GM12878 (cell line): ENCODE measurements around the gene CHEK1. TPM values are rescaled to one million over a fixed set of nuclear protein-coding genes. Genes with fewer than 3 reads are reported as not detected.

ENCODE experiments used
- CEBPB ChIP-seq, 2 experiments: fragments of 150-350 bp in 1 of 2; IDR thresholded peaks; 2 replicates each; pipeline ENCODE4 v1.6.1; 2012 to 2014; ENCODE audit warnings: low read depth in 2 of 2, low read length in 2 of 2, borderline replicate concordance in 1 of 2, inconsistent platforms in 1 of 2
- CHD1 ChIP-seq: IDR thresholded peaks from 2 replicates; pipeline ENCODE4 v1.6.1; 2012; ENCODE audit warnings: low read depth, low read length, improper control_type of control experiment
- CREM ChIP-seq: IDR thresholded peaks from 2 replicates; pipeline ENCODE4 v1.6.1; 2014; ENCODE audit warnings: antibody characterized with exemption, low read depth
- EP300 ChIP-seq, 2 experiments: fragments of 150-350 bp in 1 of 2; IDR thresholded peaks; 2 replicates each; pipeline ENCODE4 v1.6.1; 2011 to 2012; ENCODE audit warnings: low read depth in 2 of 2, low read length in 2 of 2, borderline replicate concordance in 1 of 2, improper control_type of control experiment in 1 of 2, inconsistent platforms in 1 of 2; ENCODE audit not compliant: control insufficient read depth in 1 of 2
- EZH2 ChIP-seq: IDR thresholded peaks from 2 replicates; pipeline ENCODE4 v1.6.1; 2012; ENCODE audit warnings: low read depth, mild to moderate bottlenecking, control low read depth, inconsistent platforms, low read length, borderline replicate concordance; ENCODE audit not compliant: control insufficient read depth
- HCFC1 ChIP-seq: fragments of 150-350 bp; IDR thresholded peaks from 2 replicates; pipeline ENCODE4 v1.6.1; 2014; ENCODE audit warnings: low read length
- HDAC6 ChIP-seq: fragments of 200-600 bp; sonication (generic); IDR thresholded peaks from one replicate; pipeline ENCODE4 v1.8.0; 2017; ENCODE audit warnings: antibody characterized with exemption; ENCODE audit not compliant: unreplicated experiment
- IKZF1 ChIP-seq: fragments of 450-650 bp; conservative IDR thresholded peaks from 2 replicates; pipeline ENCODE4 v1.6.1; 2017; ENCODE audit warnings: antibody characterized with exemption, mild to moderate bottlenecking
- MLLT1 ChIP-seq: fragments of 450-650 bp; IDR thresholded peaks from 2 replicates; pipeline ENCODE4 v1.6.1; 2016; ENCODE audit warnings: mild to moderate bottlenecking
- MTA3 ChIP-seq: IDR thresholded peaks from 2 replicates; pipeline ENCODE4 v1.6.1; 2012; ENCODE audit warnings: low read length, inconsistent platforms, borderline replicate concordance
- NFYA ChIP-seq: IDR thresholded peaks from 2 replicates; pipeline ENCODE4 v1.6.1; 2011; ENCODE audit warnings: low read depth, mild to moderate bottlenecking, low read length, improper control_type of control experiment, borderline replicate concordance
- NKRF ChIP-seq: fragments of 450-650 bp; conservative IDR thresholded peaks from 2 replicates; pipeline ENCODE4 v1.6.1; 2017; ENCODE audit warnings: mild to moderate bottlenecking, moderate library complexity
- PAX5 ChIP-seq: IDR thresholded peaks from 2 replicates; pipeline ENCODE4 v1.6.1; 2011; ENCODE audit warnings: low read depth, low read length, borderline replicate concordance
- RAD51 ChIP-seq: fragments of 450-650 bp; IDR thresholded peaks from 2 replicates; pipeline ENCODE4 v1.6.1; 2016; ENCODE audit warnings: moderate library complexity, mild to moderate bottlenecking, inconsistent platforms
- RB1 ChIP-seq: fragments of 450-650 bp; formaldehyde crosslinking; IDR thresholded peaks from 2 replicates; pipeline ENCODE4 v1.6.1; 2017; ENCODE audit warnings: mild to moderate bottlenecking, borderline replicate concordance
- SMAD1 ChIP-seq: fragments of 450-650 bp; IDR thresholded peaks from 2 replicates; pipeline ENCODE4 v1.6.1; 2018; ENCODE audit warnings: mild to moderate bottlenecking, low read depth; ENCODE audit not compliant: partially characterized antibody
- SREBF1 ChIP-seq: IDR thresholded peaks from 2 replicates; pipeline ENCODE4 v1.6.1; 2012; ENCODE audit warnings: mild to moderate bottlenecking, low read length
- SRF ChIP-seq, 2 experiments: IDR thresholded peaks; 2 replicates each; pipeline ENCODE4 v1.6.1; 2011; ENCODE audit warnings: low read depth in 2 of 2, low read length in 2 of 2, mild to moderate bottlenecking in 1 of 2, moderate library complexity in 1 of 2
- SUPT20H ChIP-seq: IDR thresholded peaks from 2 replicates; pipeline ENCODE4 v1.6.1; 2011; ENCODE audit warnings: low read depth, mild to moderate bottlenecking, low read length, moderate library complexity, borderline replicate concordance; ENCODE audit not compliant: control insufficient read depth
- SUZ12 ChIP-seq: fragments of 200-600 bp; sonication (generic); IDR thresholded peaks from one replicate; pipeline ENCODE4 v1.6.1; 2018; ENCODE audit warnings: antibody characterized with exemption, mild to moderate bottlenecking; ENCODE audit not compliant: unreplicated experiment
- WRNIP1 ChIP-seq: IDR thresholded peaks from 2 replicates; pipeline ENCODE4 v1.6.1; 2011; ENCODE audit warnings: low read depth, low read length, improper control_type of control experiment, borderline replicate concordance
- YBX1 ChIP-seq: fragments of 450-650 bp; IDR thresholded peaks from 2 replicates; pipeline ENCODE4 v1.6.1; 2016; ENCODE audit warnings: antibody characterized with exemption
- ZNF207 ChIP-seq: fragments of 450-650 bp; IDR thresholded peaks from 2 replicates; pipeline ENCODE4 v1.6.1; 2014; ENCODE audit warnings: antibody characterized with exemption, mild to moderate bottlenecking, borderline replicate concordance
- ZNF384 ChIP-seq: IDR thresholded peaks from 2 replicates; pipeline ENCODE4 v1.6.1; 2012; ENCODE audit warnings: low read depth, mild to moderate bottlenecking, low read length, improper control_type of control experiment, borderline replicate concordance
- ZNF622 ChIP-seq: fragments of 450-650 bp; IDR thresholded peaks from 2 replicates; pipeline ENCODE4 v1.6.1; 2017; ENCODE audit warnings: mild to moderate bottlenecking, inconsistent platforms
- polyA plus RNA-seq, 11 experiments: library from polyadenylated mRNA; depleted of rRNA in 4 of 11; unstranded in 6 of 11; stranded (reverse) in 5 of 11; fragments of >200 nt; fragmentation: Nextera tagmentation in 4 of 11; fragmentation: Illumina TruSeq in 1 of 11; extraction: Ambion mirVana in 4 of 11; extraction: Trizol in 1 of 11; gene quantifications; 1 replicate in 1 of 11; 2 replicates in 10 of 11; pipeline versions ENCODE4 v1.2.1 to v1.2.3, GENCODE V29; 2011 to 2016; ENCODE audit warnings: inconsistent platforms in 2 of 11, missing spikeins in 2 of 11, low read depth in 1 of 11
- total RNA-seq, 4 experiments: library from RNA; depleted of rRNA in 3 of 4; stranded (reverse); fragments of >200 nt in 3 of 4; fragmentation: Illumina TruSeq in 1 of 4; extraction: Trizol in 1 of 4; gene quantifications; 2 replicates each; pipeline versions ENCODE4 v1.2.1 to v1.2.3, GENCODE V29; 2013 to 2021
- TF ChIP-seq, protein P1 (sequence below): fragments of 450-650 bp; IDR thresholded peaks from 2 replicates; pipeline ENCODE4 v1.6.1; 2018; ENCODE audit warnings: borderline replicate concordance, mild to moderate bottlenecking; ENCODE audit not compliant: partially characterized antibody

CHEK1 gene
- total and polyA plus RNA-seq, 10 of the 15 experiments (the other 5 are each of a cell fraction or from before 2014, with no cell fraction given), result 42.1 to 72.9 (median 65.6) TPM

DNA sequence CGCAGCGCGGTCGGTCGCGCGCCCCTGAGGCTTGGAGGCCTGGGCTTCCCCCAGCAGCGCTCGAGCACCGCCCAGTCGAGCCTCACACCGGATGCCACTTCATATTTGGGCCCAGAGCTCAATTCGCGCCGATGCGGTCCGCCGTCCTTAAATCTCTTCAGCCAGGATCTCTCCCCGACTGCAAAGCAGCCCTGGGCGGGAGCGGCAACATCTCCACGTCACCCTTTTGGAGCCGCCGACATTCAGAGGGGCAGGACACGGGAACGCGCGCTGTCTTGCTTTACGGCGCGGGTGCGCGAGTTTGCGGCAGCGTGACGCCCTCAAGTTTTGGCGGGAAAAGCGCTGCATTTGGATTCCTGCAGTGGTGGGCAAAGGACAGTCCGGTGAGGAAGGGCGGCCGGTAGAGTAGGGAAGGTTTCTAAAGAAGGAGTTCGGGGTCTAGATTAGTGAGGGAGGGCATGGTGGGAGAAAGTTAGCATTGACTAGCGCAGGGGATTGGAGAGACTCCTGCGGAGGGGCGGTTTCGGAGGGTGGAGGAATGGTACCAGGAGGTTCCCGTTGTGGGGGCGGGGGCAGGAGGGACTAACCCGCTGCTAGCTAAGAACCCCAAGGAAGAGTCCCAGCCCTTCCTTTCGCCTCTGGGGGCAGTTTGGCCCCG is 796 bp downstream of the CHEK1 start (continued):
- peak; percentile 68; the same call in 1 of the 2 replicates for TF ChIP-seq PAX5
- no peak for TF ChIP-seq EZH2
- no peak for TF ChIP-seq CHD1
- no peak for TF ChIP-seq SMAD1
- TF ChIP-seq RAD51, result no peak
- peak; percentile 80 for TF ChIP-seq HDAC6
- peak; percentile 90; the same call in 1 of the 2 replicates for TF ChIP-seq ZNF207
- TF ChIP-seq ZNF622, result no peak
- TF ChIP-seq ZNF384, result no peak
- TF ChIP-seq EP300 (IDR thresholded peaks at IDR 0.05; ENCODE audit: borderline replicate concordance in 1 of 2, control insufficient read depth in 1 of 2, low read depth in 2 of 2, low read length in 2 of 2), result no peak
- no peak for TF ChIP-seq SREBF1
- no peak for TF ChIP-seq SUPT20H
- TF ChIP-seq SUZ12, result no peak
- no peak for TF ChIP-seq CEBPB (IDR thresholded peaks at IDR 0.05; ENCODE audit: borderline replicate concordance in 1 of 2, low read depth in 2 of 2, low read length in 2 of 2)
- TF ChIP-seq RB1, result peak; percentile 100
- peak; percentile 97 for TF ChIP-seq NKRF
- no peak for TF ChIP-seq YBX1
- no peak for TF ChIP-seq NFYA
- no peak for TF ChIP-seq WRNIP1
- TF ChIP-seq SRF (IDR thresholded peaks at IDR 0.05; ENCODE audit: low read depth in 2 of 2, low read length in 2 of 2), result peak; percentile 88 to 92
- TF ChIP-seq HCFC1, result peak; percentile 50
- TF ChIP-seq IKZF1, result peak; percentile 67
- TF ChIP-seq CREM, result peak; percentile 92
- TF ChIP-seq MLLT1, result peak; percentile 68; the same call in 1 of the 2 replicates
- peak; percentile 54; the same call in 1 of the 2 replicates for TF ChIP-seq MTA3
- TF ChIP-seq, protein P1, sequence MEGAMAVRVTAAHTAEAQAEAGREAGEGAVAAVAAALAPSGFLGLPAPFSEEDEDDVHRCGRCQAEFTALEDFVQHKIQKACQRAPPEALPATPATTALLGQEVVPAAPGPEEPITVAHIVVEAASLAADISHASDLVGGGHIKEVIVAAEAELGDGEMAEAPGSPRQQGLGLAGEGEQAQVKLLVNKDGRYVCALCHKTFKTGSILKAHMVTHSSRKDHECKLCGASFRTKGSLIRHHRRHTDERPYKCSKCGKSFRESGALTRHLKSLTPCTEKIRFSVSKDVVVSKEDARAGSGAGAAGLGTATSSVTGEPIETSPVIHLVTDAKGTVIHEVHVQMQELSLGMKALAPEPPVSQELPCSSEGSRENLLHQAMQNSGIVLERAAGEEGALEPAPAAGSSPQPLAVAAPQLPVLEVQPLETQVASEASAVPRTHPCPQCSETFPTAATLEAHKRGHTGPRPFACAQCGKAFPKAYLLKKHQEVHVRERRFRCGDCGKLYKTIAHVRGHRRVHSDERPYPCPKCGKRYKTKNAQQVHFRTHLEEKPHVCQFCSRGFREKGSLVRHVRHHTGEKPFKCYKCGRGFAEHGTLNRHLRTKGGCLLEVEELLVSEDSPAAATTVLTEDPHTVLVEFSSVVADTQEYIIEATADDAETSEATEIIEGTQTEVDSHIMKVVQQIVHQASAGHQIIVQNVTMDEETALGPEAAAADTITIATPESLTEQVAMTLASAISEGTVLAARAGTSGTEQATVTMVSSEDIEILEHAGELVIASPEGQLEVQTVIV, result peak; percentile 100
